GM18502 (cell line): ENCODE data around the gene CD84.
"Not testable (repeated sequence)": the region's sequence is repeated elsewhere in the genome, so short reads cannot be mapped to it uniquely, and the experiment has no call there.

Source experiments
- ATAC-seq: cut with Tn5 transposase; IDR thresholded peaks from one replicate; pipeline ENCODE4 v1.9.1; 2021; ENCODE audit warnings: mild to moderate bottlenecking; ENCODE audit not compliant: unreplicated experiment, poor library complexity

The CD84 gene

DNA sequence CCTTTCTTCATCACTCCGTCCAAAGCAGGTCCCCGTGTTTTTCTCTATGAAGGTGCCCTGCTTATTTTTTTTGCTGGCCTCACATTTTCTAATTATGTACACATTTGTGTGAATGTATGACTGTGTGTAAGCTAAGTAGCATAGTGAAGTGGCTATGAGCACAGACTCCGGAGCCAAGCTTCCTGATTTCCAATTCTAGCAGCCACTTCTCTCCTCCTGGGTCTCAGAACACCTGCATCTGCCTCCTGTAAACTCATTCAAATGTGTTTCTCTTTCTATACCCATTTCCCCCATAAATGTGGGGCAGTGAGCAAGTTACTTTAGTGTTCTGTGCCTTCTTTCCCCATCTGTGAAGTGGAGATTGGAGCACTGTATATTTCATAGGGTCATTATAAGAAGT lies 58.3 kb downstream of the CD84 start:
- peak; percentile 42 for ATAC-seq

DNA sequence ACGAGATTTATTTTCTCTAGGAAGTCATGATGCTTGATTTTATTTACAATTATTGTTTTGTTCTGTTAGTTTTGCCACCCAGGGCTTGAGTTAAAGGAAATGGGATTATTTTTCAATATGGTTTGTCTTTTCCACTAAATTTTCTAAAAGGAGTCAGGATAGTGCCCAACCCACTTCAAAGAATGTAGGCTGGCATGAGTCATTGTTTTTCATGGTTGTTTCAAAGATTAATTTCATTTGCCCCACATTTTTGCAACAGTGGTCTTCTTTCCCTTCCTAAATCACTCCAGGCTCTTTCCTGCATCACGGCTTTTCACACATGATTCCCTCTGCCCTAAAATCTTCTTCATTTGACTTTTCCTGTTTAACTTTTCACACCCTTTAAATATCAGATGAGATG lies 58.7 kb downstream of the CD84 start:
- ATAC-seq: no peak

DNA sequence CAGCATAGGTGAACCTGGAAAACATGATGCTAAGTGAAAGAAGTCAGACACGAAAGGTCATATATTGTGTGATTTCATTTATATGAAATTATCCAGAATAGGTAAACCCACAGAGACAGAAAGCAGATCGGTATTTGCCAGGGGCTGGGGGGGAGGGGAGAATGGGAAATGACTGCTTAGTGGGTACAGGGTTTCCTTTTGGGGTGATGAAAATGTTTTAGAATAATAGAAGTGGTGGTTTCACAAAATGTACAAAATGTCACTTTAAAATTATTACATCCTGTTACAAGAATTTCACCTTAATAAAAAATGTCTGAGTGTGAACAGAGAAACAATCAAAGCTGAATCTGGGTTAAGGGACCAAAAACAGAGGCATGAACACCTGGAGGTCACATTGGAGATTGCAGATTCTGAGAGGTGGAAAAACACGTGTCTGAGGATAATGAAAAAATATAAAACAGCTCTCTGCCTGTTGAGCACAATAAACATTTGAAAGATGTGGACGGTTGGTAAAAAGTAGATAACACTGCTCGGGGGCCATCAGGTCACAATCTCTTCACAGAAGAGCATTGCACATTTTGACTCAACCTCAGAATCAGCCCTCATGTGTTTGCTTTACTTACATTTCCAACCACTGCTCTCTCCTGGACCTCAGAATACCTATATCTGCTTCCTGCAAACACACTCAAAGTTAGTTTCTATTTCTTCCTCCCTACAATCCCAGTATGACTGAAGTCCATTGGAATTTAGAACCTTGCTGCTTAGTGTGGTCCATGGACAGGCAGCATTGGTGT lies 59.5 kb downstream of the CD84 start:
- ATAC-seq: peak; percentile 59

DNA sequence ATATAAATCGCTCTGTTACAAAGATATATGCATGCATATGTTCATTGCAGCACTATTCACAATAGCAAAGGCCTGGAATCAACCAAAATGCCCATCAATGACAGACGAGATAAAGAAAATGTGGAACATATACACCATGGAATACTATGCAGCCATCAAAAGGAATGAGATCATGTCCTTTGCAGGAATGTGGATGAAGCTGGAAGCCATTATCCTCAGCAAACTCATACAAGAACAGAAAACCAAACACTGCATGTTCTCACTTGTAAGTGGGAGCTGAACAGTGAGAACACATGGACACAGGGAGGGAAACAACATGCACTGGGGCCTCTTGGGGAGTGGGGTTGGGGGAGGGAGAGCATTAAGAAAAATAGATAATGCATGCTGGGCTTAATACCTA lies 61.8 kb downstream of the CD84 start:
- ATAC-seq: not testable (repeated sequence)

DNA sequence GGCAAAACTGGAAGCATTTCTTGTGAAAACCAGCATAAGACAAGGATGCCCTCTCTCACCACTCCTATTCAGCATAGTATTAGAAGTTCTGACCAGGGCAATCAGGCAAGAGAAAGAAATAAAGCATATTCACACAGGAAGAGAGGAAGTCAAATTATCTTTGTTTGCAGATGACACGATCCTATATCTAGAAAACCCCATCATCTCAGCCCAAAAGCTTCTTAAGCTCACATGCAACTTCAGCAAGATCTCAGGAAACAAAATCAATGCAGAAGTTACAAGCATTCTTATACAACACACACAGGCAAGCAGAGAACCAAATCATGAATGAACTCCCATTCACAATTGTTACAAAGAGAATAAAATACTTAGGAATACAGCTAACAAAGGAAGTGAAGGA lies 63.4 kb downstream of the CD84 start:
- not testable (repeated sequence) for ATAC-seq

DNA sequence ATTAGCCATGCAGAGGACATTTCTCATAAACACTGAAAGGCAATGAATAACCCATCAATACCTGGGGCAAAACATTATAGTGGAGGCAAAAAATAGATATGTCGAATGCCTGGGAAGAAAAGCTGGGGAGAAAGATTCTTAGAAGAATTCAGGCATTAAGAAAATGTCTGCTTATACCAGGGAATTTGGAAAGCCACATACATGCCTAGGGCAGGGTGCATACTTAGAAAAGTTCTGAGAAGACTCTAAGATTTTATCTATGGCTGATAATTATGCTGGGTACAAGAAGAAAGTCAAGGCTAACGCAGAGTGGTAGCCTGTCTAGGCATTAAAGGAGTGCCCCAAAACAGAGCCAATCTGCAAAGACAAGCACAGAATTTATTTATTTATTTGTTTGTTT lies 74.6 kb downstream of the CD84 start:
- no peak for ATAC-seq

DNA sequence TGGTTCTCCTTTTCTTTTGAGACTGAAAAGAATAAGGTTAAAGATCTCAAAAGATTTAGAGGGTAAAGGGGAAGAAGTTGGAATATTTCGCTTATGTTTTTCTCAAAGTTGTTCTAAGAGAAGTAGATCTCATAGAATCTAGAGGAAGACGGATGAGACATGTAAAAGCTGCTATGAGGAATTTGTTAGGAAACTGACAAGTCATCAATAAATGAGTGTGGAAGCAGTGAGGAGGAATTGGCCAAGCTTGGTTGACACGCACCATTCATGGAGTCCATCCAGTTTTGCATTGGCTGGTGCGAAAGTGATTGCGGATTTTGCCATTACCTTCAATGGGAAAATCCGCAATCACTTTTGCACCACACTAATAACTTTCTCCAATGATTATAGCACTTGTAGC lies 76.2 kb downstream of the CD84 start:
- no peak for ATAC-seq

DNA sequence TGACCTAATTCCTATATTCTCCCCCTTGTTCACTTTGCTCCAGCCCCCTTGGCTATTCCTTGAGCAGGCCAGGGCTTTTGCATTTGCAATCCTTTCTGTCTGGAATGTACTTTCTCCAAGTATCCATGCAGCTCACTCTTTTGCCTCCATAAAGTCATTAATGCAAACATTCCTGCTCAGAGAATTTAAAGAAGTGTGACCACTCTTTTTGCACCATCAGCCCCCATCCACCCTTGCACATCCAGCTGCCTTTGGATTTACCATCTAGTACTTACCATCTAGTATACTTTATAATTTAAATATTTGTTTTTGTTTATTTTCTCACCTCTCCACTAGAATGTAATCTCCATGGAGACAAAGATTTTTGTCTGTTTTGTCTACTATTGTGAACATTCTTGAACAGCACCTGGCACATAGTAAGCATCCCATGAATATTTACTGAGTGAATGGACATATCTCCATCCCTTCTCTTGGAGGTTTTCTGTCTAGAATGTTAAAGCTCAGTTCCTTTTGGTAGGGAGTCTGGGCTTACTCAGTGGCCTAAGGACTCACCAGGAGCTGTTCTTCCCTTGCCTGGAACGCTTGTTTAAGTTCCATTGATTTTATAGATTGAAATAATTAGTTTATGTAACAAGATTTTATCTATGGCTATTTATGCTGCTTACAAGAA lies 78.8 kb downstream of the CD84 start:
- ATAC-seq: no peak

DNA sequence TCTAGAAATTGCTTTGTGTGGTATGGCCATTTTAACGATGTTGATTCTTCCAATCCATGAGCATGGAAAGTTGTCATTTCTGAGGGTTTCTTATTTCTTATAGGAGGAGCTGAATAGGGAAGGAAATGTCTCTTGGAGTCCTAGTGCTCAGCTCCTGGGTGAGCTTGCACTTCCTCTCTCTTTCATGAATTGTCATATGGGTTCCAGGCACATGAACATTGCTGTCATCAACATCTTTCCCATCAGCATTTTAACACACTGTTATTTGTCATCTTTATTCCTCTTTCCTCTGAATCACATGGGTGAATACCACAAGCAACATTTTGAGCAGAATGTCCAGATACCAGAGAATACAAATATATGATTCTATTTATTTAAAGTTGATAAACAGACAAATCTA lies 79.7 kb downstream of the CD84 start:
- no peak for ATAC-seq

DNA sequence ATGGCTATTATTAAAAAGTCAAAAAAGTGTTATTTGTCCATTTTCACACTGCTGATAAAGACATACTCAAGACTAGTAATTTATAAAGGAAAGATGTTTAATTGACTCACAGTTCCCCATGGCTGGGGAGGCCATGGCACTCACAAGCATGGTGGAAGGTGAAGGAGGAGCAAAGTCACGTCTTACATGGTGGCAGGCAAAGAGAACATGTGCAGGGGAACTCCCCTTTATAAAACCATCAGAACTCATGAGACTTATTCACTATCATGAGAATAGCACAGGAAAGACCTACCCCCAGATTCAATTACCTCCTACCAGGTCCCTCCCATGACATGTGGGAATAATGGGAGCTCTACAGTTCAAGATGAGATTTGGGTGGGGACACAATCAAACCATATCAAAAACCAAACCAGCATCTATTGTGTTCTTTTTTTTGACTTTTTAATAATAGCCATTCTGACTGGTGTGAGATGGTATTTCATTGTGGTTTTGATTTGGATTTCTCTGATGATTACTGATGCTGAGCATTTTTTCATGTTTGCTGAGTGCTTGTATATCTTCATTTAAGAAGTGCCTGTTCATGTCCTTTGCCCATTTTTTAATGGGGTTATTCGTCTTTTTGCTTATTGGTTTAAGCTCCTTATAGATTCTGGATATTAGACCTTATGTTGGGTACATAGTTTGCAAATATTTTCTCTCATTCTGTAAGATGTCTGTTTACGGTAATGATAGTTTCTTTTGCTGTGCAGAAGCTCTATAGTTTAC lies 80.8 kb downstream of the CD84 start:
- not testable (repeated sequence) for ATAC-seq

DNA sequence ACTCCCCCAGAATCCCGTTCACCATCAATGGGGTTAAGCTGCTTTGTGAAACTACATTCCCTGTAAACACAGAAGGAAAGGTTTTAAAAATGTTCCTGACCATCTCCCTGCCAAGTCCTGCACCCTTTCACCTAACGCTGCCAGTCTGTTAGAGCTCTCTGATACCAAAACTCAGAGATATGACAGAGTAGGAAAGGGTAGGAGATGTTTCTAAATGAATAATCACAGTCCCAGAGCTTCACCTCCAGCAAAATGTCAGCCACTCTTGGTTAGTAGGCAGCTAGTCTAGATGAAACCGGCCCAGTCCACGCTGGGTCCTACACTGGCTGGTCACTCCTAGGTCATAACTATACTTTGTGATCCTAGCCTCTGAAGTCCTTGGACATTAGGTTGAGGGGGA lies 83.0 kb downstream of the CD84 start:
- no peak for ATAC-seq

DNA sequence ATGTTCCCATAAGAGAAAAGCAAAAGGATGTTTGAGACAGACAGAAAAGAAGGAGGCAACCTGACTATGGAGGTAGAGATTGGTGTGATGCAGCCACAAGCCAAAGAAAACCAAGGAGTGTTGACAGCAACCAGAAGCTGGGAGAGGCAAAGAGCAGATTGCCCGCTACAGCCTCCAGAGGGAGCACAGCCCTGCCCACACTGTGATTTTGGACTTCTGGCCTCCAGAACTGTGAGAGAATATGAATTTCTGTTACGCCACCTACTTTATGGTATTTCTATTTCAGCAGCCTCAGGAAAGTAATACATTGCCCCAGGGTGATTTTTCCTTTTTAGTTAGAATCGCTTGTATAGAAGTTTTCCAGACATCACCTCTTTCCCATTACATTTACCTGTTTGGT lies 84.7 kb downstream of the CD84 start:
- no peak for ATAC-seq

DNA sequence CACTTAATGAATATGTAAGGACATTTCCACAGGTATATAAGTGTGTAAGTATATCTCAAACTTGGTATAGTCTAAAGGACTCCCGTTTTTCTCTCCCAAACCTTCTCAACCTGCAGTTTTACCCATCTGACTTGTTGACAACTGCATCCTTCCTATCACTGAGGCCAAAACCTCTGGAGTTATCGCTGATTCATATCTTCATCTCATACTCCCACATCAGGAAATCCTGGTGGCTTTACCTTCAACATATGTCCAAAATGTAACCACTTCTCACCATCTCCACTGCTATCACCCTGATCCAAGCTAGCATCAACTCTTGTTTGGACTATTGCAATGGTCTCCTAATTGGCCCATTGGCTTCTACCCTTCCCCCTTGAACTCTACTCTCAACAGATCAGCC lies 86.7 kb downstream of the CD84 start:
- no peak for ATAC-seq

DNA sequence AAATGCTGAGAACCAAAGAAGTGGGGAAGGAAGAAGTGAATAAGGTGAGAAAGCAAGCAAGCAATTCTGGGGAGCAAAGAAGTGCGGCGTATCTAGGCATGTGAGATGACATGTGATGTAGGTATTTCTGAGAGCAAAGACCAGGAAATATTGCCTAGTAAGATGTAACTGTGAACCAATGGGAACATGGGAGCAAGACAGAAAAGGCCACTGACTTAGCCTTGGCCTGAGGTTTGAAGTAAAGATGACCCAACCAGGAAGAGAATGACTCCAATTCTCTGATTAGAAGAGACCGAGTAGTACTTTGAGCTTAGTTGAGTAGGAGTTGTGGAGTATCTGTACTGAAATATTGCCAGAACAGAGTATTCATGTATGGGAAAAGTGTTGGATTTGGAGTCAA lies 87.3 kb downstream of the CD84 start:
- ATAC-seq: no peak
